ENCODE results near the gene SIGLEC9. TPM values are rescaled to one million over a fixed set of nuclear protein-coding genes. Genes with fewer than 3 reads are reported as not detected.

Gene SIGLEC9
- total and polyA plus RNA-seq, 10 of the 15 experiments (the other 5 are each of a cell fraction or from before 2014, with no cell fraction given) = 0.10 TPM; not detected in 9

- no peaks in the 10 kb centered on the region for H3K79me2 ChIP-seq (ENCODE audit: control insufficient read depth, insufficient read depth, low read length)
- H2AFZ ChIP-seq (ENCODE audit: control insufficient read depth, low read depth, low read length) = no peak overlapping the region
- in situ Hi-C loops (cut with MboI) = loop anchor here (10.0 kb wide), 1 partner anchor 1076 kb away; the partner anchor contains the start of genes VRK3 and ZNF473
- no peaks in the 10 kb centered on the region; the same call in 1 of the 2 replicates for H4K20me1 ChIP-seq (ENCODE audit: control insufficient read depth, insufficient read depth)
- intact Hi-C loops (cut with micrococcal nuclease; ENCODE audit: unreplicated experiment) = no loop called here
- H3K4me2 ChIP-seq (ENCODE audit: control insufficient read depth, insufficient read depth) = no peak overlapping the region
- 100% methylated on average over 2 of the region's 3 CpGs for WGBS (ENCODE audit: insufficient coverage, insufficient replicate concordance, low lambda C conversion rate, missing lambda C conversion rate)
- ChIA-PET POLR2A (no interaction called here), CTCF (interaction anchor here (0.6 to 0.7 kb wide), 2 partner anchors 67 to 158 kb away, joined by 3 read pairs; no protein-coding TSS in a partner anchor), SMC1A (ENCODE audit: uncharacterized antibody, unreplicated experiment) (no interaction called here), RAD21 (ENCODE audit: unreplicated experiment) (no interaction called here)
- no peaks in the 10 kb centered on the region; the same call in 1 of the 2 replicates for H3K4me1 ChIP-seq (ENCODE audit: control insufficient read depth, insufficient read depth, low read length)
- DNase-seq (ENCODE audit: low read depth, low spot score) (no peak), FAIRE-seq (no peak), ATAC-seq (no peak)
- no peaks in the 10 kb centered on the region for H3K9me3 ChIP-seq (replicated peaks; ENCODE audit: control insufficient read depth, insufficient read depth, low read length)
- BruUV-seq (replicated peaks) = no TSS peak
- H3K36me3 ChIP-seq (ENCODE audit: control insufficient read depth in 2 of 2, insufficient read depth in 2 of 2, low read length in 1 of 2) = peaks cover 8% of the 10 kb centered on the region in 2 experiments; a peak in 3 of 4 replicates
- no peak overlapping the region for H3K9ac ChIP-seq (ENCODE audit: control insufficient read depth, insufficient read depth, low read length)
- no peak for TF ChIP-seq NRF1 (conservative IDR thresholded peaks at IDR 0.05; ENCODE audit: low read depth, low read length)
- no peak for TF ChIP-seq CEBPB (IDR thresholded peaks at IDR 0.05; ENCODE audit: borderline replicate concordance in 1 of 2, low read depth in 2 of 2, low read length in 2 of 2)
- no peak for TF ChIP-seq CBFB (IDR thresholded peaks at IDR 0.05; ENCODE audit: low read depth)
- TF ChIP-seq RELB (IDR thresholded peaks at IDR 0.05; ENCODE audit: low read depth) = no peak
- no peak for TF ChIP-seq WRNIP1 (IDR thresholded peaks at IDR 0.05; ENCODE audit: borderline replicate concordance, low read depth, low read length)
- no peak for TF ChIP-seq BRCA1 (IDR thresholded peaks at IDR 0.05; ENCODE audit: low read depth, low read length)
- no peak for TF ChIP-seq RAD21 (IDR thresholded peaks at IDR 0.05; ENCODE audit: insufficient read depth, low read depth, low read length)
- no peak for TF ChIP-seq SUPT20H (IDR thresholded peaks at IDR 0.05; ENCODE audit: borderline replicate concordance, control insufficient read depth, low read depth, low read length)
- TF ChIP-seq ZNF384 (IDR thresholded peaks at IDR 0.05; ENCODE audit: borderline replicate concordance, low read depth, low read length) = no peak
- no peak for TF ChIP-seq E4F1 (IDR thresholded peaks at IDR 0.05; ENCODE audit: borderline replicate concordance, partially characterized antibody)
- no peak for TF ChIP-seq SKIL (IDR thresholded peaks at IDR 0.05; ENCODE audit: low read depth, poor library complexity, severe bottlenecking)
- H3K27me3 ChIP-seq (replicated peaks in 1 of 2; ENCODE audit: control insufficient read depth in 2 of 2, insufficient read depth in 2 of 2, low read length in 1 of 2) = no peaks in the 10 kb centered on the region
- no peak overlapping the region for H3K27ac ChIP-seq (ENCODE audit: control insufficient read depth, insufficient read depth)
- H3K4me3 ChIP-seq = no peak overlapping the region
Measured at GRCh38 chr19:51100601-51101000, 24.1 kb upstream of the SIGLEC9 start.
